ENCODE data around the gene NUP50. TPM values are rescaled to one million over a fixed set of nuclear protein-coding genes. Genes with fewer than 3 reads are reported as not detected.

Gene NUP50
- total RNA-seq, 3 donors from 2014 or later (not counting 1 experiment from before 2014, with no cell fraction given), result 63.9 to 99.4 (median 98.6) TPM

- peaks cover 55% of the 10 kb centered on the region for H3K4me1 ChIP-seq (ENCODE audit: control insufficient read depth, insufficient read depth, low read length)
- no peaks in the 10 kb centered on the region for H3K36me3 Mint-ChIP-seq
- DNase-seq (no peak), ATAC-seq (no peak)
- 89% methylated on average over 11 of the region's 11 CpGs for WGBS (ENCODE audit: insufficient coverage)
- TF ChIP-seq, protein P1, sequence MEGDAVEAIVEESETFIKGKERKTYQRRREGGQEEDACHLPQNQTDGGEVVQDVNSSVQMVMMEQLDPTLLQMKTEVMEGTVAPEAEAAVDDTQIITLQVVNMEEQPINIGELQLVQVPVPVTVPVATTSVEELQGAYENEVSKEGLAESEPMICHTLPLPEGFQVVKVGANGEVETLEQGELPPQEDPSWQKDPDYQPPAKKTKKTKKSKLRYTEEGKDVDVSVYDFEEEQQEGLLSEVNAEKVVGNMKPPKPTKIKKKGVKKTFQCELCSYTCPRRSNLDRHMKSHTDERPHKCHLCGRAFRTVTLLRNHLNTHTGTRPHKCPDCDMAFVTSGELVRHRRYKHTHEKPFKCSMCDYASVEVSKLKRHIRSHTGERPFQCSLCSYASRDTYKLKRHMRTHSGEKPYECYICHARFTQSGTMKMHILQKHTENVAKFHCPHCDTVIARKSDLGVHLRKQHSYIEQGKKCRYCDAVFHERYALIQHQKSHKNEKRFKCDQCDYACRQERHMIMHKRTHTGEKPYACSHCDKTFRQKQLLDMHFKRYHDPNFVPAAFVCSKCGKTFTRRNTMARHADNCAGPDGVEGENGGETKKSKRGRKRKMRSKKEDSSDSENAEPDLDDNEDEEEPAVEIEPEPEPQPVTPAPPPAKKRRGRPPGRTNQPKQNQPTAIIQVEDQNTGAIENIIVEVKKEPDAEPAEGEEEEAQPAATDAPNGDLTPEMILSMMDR (IDR thresholded peaks at IDR 0.05), result no peak
- H3K27ac Mint-ChIP-seq, result peak overlapping the region in 1 of 2 donors; percentile 39
- H3K4me1 Mint-ChIP-seq, result peaks cover 30 to 64% of the 10 kb centered on the region in 2 donors
- no peaks in the 10 kb centered on the region for H3K36me3 ChIP-seq (ENCODE audit: control insufficient read depth, insufficient read depth, low read length)
- no peaks in the 10 kb centered on the region for H3K9me3 ChIP-seq (ENCODE audit: control insufficient read depth, insufficient read depth, low read length)
- no peaks in the 10 kb centered on the region for H3K9me3 Mint-ChIP-seq
- H3K4me3 Mint-ChIP-seq, result no peak overlapping the region
- no peaks in the 10 kb centered on the region for H3K27me3 ChIP-seq (ENCODE audit: control insufficient read depth, insufficient read depth, low read length)
- intact Hi-C loops (cut with micrococcal nuclease), result no loop called here
- H3K4me3 ChIP-seq (ENCODE audit: low read length), result no peak overlapping the region
- no peaks in the 10 kb centered on the region for H3K27me3 Mint-ChIP-seq (ENCODE audit: low read depth in 2 of 2)
- no peak overlapping the region for H3K27ac ChIP-seq (ENCODE audit: low read length)
These were observed 60.6 kb downstream of the NUP50 start for GRCh38 chr22:45224331-45224730.

GRCh38 chr22:45224988-45225731 lies 61.4 kb downstream of the NUP50 start:
- no peaks in the 10 kb centered on the region for H3K36me3 ChIP-seq (ENCODE audit: control insufficient read depth, insufficient read depth, low read length)
- Mint-ChIP-seq H3K9me3 (no peaks in the 10 kb centered on the region), H3K4me3 (no peak overlapping the region), H3K27ac (peak overlapping the region in 1 of 2 donors; percentile 83), H3K36me3 (no peaks in the 10 kb centered on the region), H3K27me3 (ENCODE audit: low read depth in 2 of 2) (no peaks in the 10 kb centered on the region), H3K4me1 (peaks cover 30 to 71% of the 10 kb centered on the region in 2 donors)
- H3K4me3 ChIP-seq (ENCODE audit: low read length), result no peak overlapping the region
- H3K27ac ChIP-seq (ENCODE audit: low read length), result no peak overlapping the region
- TF ChIP-seq, protein P1 (IDR thresholded peaks at IDR 0.05), result no peak
- no peak for ATAC-seq
- intact Hi-C loops (cut with micrococcal nuclease), result no loop called here
- no peak for DNase-seq
- peaks cover 63% of the 10 kb centered on the region for H3K4me1 ChIP-seq (ENCODE audit: control insufficient read depth, insufficient read depth, low read length)
- WGBS (ENCODE audit: insufficient coverage), result 92% methylated on average over 19 of the region's 19 CpGs
- H3K27me3 ChIP-seq (ENCODE audit: control insufficient read depth, insufficient read depth, low read length), result no peaks in the 10 kb centered on the region
- H3K9me3 ChIP-seq (ENCODE audit: control insufficient read depth, insufficient read depth, low read length), result no peaks in the 10 kb centered on the region

GRCh38 chr22:45225732-45226502 lies 62.2 kb downstream of the NUP50 start:
- TF ChIP-seq, protein P1 (IDR thresholded peaks at IDR 0.05), result no peak
- DNase-seq (no peak), ATAC-seq (peak in 2 of 3 donors; percentile 40 to 51)
- peaks cover 30 to 71% of the 10 kb centered on the region in 2 donors for H3K4me1 Mint-ChIP-seq
- Histone ChIP-seq H3K36me3 (ENCODE audit: control insufficient read depth, insufficient read depth, low read length) (no peaks in the 10 kb centered on the region), H3K27ac (ENCODE audit: low read length) (peak overlapping the region; percentile 27), H3K4me3 (ENCODE audit: low read length) (no peak overlapping the region), H3K9me3 (ENCODE audit: control insufficient read depth, insufficient read depth, low read length) (no peaks in the 10 kb centered on the region), H3K4me1 (ENCODE audit: control insufficient read depth, insufficient read depth, low read length) (peaks cover 67% of the 10 kb centered on the region), H3K27me3 (ENCODE audit: control insufficient read depth, insufficient read depth, low read length) (no peaks in the 10 kb centered on the region)
- H3K27me3 Mint-ChIP-seq (ENCODE audit: low read depth in 2 of 2), result no peaks in the 10 kb centered on the region
- H3K4me3 Mint-ChIP-seq, result no peak overlapping the region
- intact Hi-C loops (cut with micrococcal nuclease), result no loop called here
- no peaks in the 10 kb centered on the region for H3K9me3 Mint-ChIP-seq
- no peaks in the 10 kb centered on the region for H3K36me3 Mint-ChIP-seq
- WGBS (ENCODE audit: insufficient coverage), result 76% methylated on average over 26 of the region's 26 CpGs
- H3K27ac Mint-ChIP-seq, result peak overlapping the region; percentile 67 to 83

All from natural killer cell (primary cell).